Cardiac fibroblast (primary cell): ENCODE measurements around the gene ADORA3.

Experiments used
- DNase-seq, 2 donors: peaks; one replicate each; pipeline versions ENCODE4 v3.0.0 to v3.0.0-alpha.2; 2010; ENCODE audit warnings: low read depth in 2 of 2
- H3K4me3 ChIP-seq, 2 donors: replicated peaks in 1 of 2; 1 replicate in 1 of 2; 2 replicates in 1 of 2; pipeline ENCODE4 v1.5.1; 2011; ENCODE audit warnings: low read depth in 2 of 2, low read length in 2 of 2, mild to moderate bottlenecking in 2 of 2, moderate library complexity in 1 of 2
- TF ChIP-seq, protein P1 (sequence below): IDR thresholded peaks from one replicate; pipeline ENCODE4 v1.5.1; 2011; ENCODE audit warnings: low read depth, mild to moderate bottlenecking, low read length, inconsistent platforms

Gene ADORA3

DNA sequence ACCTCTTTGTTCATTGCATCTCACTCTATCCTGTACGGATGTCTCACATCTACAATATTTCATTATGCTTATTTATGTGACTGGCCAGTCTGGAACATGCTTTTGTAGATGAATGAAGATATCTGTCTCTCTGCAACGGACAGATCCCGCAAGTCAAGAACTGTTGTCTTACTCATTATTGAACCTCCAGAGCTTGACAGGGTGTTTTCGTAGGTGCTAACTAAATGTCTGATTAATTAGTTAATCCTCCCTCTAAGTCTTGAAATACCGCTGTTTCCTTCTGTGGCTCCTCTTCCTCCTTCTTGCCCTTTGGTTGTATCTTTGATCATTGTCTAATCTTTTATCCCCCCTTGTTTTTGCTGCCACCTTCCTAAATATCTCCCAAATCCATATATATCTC, 32.8 kb downstream of the ADORA3 start:
- DNase-seq: no peak
- TF ChIP-seq, protein P1, sequence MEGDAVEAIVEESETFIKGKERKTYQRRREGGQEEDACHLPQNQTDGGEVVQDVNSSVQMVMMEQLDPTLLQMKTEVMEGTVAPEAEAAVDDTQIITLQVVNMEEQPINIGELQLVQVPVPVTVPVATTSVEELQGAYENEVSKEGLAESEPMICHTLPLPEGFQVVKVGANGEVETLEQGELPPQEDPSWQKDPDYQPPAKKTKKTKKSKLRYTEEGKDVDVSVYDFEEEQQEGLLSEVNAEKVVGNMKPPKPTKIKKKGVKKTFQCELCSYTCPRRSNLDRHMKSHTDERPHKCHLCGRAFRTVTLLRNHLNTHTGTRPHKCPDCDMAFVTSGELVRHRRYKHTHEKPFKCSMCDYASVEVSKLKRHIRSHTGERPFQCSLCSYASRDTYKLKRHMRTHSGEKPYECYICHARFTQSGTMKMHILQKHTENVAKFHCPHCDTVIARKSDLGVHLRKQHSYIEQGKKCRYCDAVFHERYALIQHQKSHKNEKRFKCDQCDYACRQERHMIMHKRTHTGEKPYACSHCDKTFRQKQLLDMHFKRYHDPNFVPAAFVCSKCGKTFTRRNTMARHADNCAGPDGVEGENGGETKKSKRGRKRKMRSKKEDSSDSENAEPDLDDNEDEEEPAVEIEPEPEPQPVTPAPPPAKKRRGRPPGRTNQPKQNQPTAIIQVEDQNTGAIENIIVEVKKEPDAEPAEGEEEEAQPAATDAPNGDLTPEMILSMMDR: no peak
- no peak overlapping the region for H3K4me3 ChIP-seq

DNA sequence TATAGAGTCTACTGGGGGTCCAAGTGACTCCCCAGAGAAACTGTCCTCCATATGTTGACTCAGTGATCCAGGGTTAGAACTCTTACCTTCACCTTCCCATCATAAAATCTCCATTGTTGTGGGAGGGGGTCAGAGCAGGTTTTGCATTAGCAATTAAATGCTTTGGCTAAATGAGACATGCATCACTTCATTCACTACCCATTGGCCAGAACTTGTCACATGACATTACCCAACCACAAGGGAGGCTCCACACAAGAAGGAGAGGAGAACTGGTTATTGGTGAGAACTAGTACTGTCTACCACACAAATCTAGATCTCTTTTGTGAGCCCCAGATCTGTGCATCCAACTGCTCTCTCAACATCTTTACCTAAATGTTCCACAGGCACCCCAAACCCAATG, 33.9 kb downstream of the ADORA3 start:
- DNase-seq: no peak
- H3K4me3 ChIP-seq: no peak overlapping the region
- TF ChIP-seq, protein P1: no peak

DNA sequence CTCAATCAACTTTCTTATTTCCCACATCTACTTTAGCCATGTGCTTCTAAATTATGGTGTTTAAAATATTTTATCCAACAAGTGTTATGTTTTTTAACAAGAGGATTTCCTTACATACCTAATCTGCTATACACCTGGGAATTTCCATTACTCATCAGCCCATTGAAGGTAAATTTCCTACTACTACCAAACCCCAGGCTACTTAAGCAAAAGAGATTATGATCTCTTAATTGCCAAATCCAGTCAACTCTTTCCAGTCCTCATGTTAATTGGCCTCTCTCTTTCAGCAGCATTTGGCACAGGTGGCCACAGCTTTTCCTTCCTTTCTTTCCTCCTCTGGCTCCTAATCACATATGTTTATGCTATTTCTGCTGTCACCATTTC, 34.7 kb downstream of the ADORA3 start:
- DNase-seq: no peak
- no peak overlapping the region for H3K4me3 ChIP-seq
- TF ChIP-seq, protein P1: no peak

DNA sequence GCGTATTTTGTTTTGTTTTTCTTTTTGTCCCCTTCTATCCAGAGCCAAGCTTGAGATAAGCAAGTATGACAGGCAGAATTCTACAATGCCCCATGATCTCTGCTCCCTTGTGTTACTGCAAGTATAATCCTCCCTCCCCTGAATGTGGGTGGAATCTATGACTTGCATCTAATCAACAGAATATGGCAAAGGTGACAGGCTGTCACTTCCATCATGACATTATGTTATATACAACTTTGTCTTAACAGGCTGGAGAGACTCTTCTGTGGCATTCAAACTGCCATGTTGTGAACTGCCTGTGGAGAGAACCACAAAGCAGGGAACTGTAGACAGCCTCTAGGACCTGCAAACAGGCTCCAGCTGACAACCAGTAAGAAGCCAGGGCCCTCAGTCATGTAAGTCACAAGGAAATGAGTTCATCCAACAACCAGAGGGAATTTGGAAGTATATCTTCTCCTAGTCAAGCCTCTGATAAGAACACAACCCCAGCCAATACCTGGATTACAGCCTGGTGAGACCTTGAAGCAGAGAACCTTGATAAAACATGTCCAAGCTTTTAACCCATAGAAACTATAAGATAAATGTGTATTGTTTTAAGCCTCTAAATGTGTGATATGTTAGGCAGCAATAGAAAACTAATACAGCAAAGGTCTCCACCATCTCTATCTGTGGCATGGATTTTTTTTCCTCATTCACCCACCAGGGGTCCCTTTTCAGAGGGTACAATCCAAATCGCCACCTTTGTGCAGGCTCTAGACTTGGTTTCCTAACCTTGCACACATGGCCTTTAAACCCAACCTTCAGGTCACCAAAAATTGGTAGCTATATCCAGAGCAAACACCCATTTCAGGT, 35.3 kb downstream of the ADORA3 start:
- TF ChIP-seq, protein P1: no peak
- H3K4me3 ChIP-seq: no peak overlapping the region
- no peak for DNase-seq

- TF ChIP-seq, protein P1: no peak
- no peak for DNase-seq
- H3K4me3 ChIP-seq: no peak overlapping the region
Observed at GRCh38 chr1:111466480-111466879, 37.0 kb downstream of the ADORA3 start.

GRCh38 chr1:111465754-111466153, 37.7 kb downstream of the ADORA3 start:
- TF ChIP-seq, protein P1: no peak
- no peak for DNase-seq
- H3K4me3 ChIP-seq: no peak overlapping the region
